Upper lobe of left lung (tissue), 6 donors: Measurements from ENCODE around the gene COL19A1. TPM values are rescaled to one million over a fixed set of nuclear protein-coding genes. Genes with fewer than 3 reads are reported as not detected.

ENCODE experiments used
- ATAC-seq, 2 donors: fragments of 200-7000 bp; cut with Tn5 transposase; one replicate each; pipeline ENCODE4 v1.9.1; 2022; ENCODE audit warnings: mild to moderate bottlenecking in 2 of 2, moderate library complexity in 2 of 2; ENCODE audit not compliant: low FRiP score in 2 of 2
- DNase-seq, 2 donors: peaks; one replicate each; pipeline ENCODE4 v3.0.0-alpha.2; 2019 to 2020
- H3K27ac ChIP-seq, 4 donors: fragments of 200-600 bp; sonication (generic); one replicate each; pipeline ENCODE4 v1.5.1; 2016 to 2019
- H3K27me3 ChIP-seq, 4 donors: fragments of 200-600 bp; sonication (generic); one replicate each; pipeline ENCODE4 v1.5.1; 2017 to 2019
- H3K36me3 ChIP-seq, 4 donors: fragments of 200-600 bp; sonication (generic); one replicate each; pipeline ENCODE4 v1.5.1; 2016 to 2019
- H3K4me1 ChIP-seq, 4 donors: fragments of 200-600 bp; sonication (generic); one replicate each; pipeline ENCODE4 v1.5.1; 2018 to 2019
- H3K4me3 ChIP-seq, 4 donors: fragments of 200-600 bp; sonication (generic); one replicate each; pipeline ENCODE4 v1.5.1; 2017 to 2019; ENCODE audit warnings: mild to moderate bottlenecking in 2 of 4, moderate library complexity in 1 of 4
- H3K9me3 ChIP-seq, 4 donors: fragments of 200-600 bp; sonication (generic); one replicate each; pipeline ENCODE4 v1.5.1; 2018 to 2019
- EP300 ChIP-seq, 4 donors: sonication (generic); formaldehyde crosslinking; IDR thresholded peaks; one replicate each; pipeline ENCODE4 v1.5.1; 2017; ENCODE audit warnings: antibody characterized with exemption in 4 of 4, control low read depth in 2 of 4
- POLR2A ChIP-seq, 4 donors: fragments of 450-650 bp; IDR thresholded peaks; one replicate each; pipeline ENCODE4 v1.5.1; 2016 to 2017; ENCODE audit warnings: antibody characterized with exemption in 4 of 4, mild to moderate bottlenecking in 2 of 4
- POLR2AphosphoS5 ChIP-seq, 2 donors: sonication (generic); formaldehyde crosslinking; IDR thresholded peaks; one replicate each; pipeline ENCODE4 v1.5.1; 2017; ENCODE audit warnings: antibody characterized with exemption in 2 of 2
- WGBS, 2 donors: methylation state at CpG; one replicate each; pipeline ENCODE4 v1.1.5; 2017 to 2018; 5-methylcytosine and 5-hydroxymethylcytosine counted together
- total RNA-seq, 6 donors: library from RNA; depleted of rRNA in 4 of 6; stranded (reverse); fragments of >200 nt in 4 of 6; gene quantifications; one replicate each; pipeline versions ENCODE4 v1.1.0 to v1.2.1, GENCODE V29; 2016 to 2021
- TF ChIP-seq, protein P1 (sequence below), 6 experiments: fragments of 450-650 bp in 4 of 6; fragments of 200-600 bp in 2 of 6; sonication (generic) in 2 of 6; IDR thresholded peaks; one replicate each; pipeline ENCODE4 v1.5.1; 2016 to 2019; ENCODE audit warnings: antibody characterized with exemption in 6 of 6
- donor health status: DM: no; HTN: no; CAD: no; lungs with moderate emphysema.
- donor health status: DM: no; HTN: yes; CAD: no; lungs with severe emphysema.

The COL19A1 gene
- total RNA-seq, 6 donors from 2014 or later, result 0.49 to 1.0 TPM; not detected in 4

DNA sequence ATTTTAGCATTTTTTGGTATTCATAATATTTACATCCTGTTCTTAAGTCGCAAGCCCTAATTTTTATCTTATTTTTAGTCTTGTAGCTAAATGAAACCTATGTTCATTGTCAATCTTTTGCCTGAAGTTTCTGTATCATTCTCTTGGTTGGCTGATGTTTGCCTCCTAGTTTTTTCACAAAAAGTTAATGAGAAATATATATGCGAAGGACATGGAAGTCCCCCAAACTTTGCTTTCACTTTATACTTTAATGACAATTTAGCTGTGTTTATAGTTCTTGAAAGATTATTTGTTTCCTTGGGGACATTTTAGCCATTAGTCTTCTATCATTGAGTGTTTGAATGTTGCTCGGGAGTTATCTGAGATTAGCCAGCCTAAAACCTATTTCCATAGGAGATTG is 118.2 kb downstream of the COL19A1 start:
- no peaks in the 10 kb centered on the region for H3K27me3 ChIP-seq
- H3K4me3 ChIP-seq, result no peak overlapping the region
- H3K27ac ChIP-seq, result no peak overlapping the region
- H3K9me3 ChIP-seq, result no peaks in the 10 kb centered on the region
- H3K4me1 ChIP-seq, result no peaks in the 10 kb centered on the region
- WGBS, 2 donors, result 78 to 83% methylated on average over 3 of the region's 3 CpGs
- ATAC-seq (no peak), DNase-seq (no peak)
- no peaks in the 10 kb centered on the region for H3K36me3 ChIP-seq
- TF ChIP-seq EP300 (IDR thresholded peaks at IDR 0.05) (no peak), POLR2A (IDR thresholded peaks at IDR 0.05) (no peak), POLR2AphosphoS5 (IDR thresholded peaks at IDR 0.05) (no peak)
- TF ChIP-seq, protein P1, sequence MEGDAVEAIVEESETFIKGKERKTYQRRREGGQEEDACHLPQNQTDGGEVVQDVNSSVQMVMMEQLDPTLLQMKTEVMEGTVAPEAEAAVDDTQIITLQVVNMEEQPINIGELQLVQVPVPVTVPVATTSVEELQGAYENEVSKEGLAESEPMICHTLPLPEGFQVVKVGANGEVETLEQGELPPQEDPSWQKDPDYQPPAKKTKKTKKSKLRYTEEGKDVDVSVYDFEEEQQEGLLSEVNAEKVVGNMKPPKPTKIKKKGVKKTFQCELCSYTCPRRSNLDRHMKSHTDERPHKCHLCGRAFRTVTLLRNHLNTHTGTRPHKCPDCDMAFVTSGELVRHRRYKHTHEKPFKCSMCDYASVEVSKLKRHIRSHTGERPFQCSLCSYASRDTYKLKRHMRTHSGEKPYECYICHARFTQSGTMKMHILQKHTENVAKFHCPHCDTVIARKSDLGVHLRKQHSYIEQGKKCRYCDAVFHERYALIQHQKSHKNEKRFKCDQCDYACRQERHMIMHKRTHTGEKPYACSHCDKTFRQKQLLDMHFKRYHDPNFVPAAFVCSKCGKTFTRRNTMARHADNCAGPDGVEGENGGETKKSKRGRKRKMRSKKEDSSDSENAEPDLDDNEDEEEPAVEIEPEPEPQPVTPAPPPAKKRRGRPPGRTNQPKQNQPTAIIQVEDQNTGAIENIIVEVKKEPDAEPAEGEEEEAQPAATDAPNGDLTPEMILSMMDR (IDR thresholded peaks at IDR 0.05), result no peak

DNA sequence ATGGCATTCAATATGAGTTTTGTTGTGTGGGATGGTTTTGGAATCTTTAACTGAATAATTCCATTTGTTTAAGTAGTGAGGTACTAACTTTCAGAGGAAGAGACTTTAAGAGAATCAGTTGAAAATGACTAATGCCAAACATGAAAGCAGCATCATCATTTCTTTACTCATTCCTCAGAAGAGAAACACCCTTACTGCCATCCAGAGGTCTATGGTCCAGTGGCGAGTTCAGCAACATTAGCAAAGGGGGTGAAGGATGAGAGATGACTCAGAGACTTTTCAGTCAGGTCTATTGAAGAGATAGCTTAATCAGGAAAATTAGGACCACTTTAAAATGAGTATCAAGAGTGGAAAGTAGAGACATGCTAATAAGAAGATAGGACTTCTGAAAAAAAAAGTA is 118.8 kb downstream of the COL19A1 start:
- Histone ChIP-seq H3K27ac (no peak overlapping the region), H3K4me3 (no peak overlapping the region), H3K27me3 (no peaks in the 10 kb centered on the region), H3K36me3 (no peaks in the 10 kb centered on the region), H3K9me3 (no peaks in the 10 kb centered on the region), H3K4me1 (no peaks in the 10 kb centered on the region)
- DNase-seq (no peak), ATAC-seq (no peak)
- TF ChIP-seq EP300 (IDR thresholded peaks at IDR 0.05) (no peak), POLR2AphosphoS5 (IDR thresholded peaks at IDR 0.05) (no peak), POLR2A (IDR thresholded peaks at IDR 0.05) (no peak)
- TF ChIP-seq, protein P1 (IDR thresholded peaks at IDR 0.05), result no peak
- 78 to 81% methylated on average over 1 of the region's 1 CpG for WGBS, 2 donors

DNA sequence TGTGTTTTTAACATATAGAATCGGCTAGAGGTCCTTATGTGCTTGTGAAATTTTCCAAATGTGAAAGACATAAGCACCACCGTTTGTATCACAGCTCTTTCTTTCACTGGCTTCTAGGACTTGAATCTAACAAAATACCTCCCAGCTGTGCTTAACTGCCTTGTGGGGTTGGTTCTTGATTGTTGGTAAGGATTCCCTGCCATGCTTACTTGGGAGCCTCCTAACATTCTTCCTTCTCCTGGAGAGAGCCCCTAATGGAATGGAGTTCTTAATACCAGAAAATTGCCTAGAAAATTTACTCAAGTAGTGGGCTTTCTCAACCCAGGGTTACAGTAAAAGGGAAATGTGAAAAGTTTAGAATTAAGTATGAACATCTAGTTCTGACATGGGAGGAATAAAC is 121.2 kb downstream of the COL19A1 start:
- Histone ChIP-seq H3K9me3 (no peaks in the 10 kb centered on the region), H3K27me3 (no peaks in the 10 kb centered on the region), H3K4me1 (no peaks in the 10 kb centered on the region), H3K36me3 (no peaks in the 10 kb centered on the region), H3K4me3 (no peak overlapping the region), H3K27ac (no peak overlapping the region)
- 59 to 75% methylated on average over 2 of the region's 2 CpGs for WGBS, 2 donors
- no peak for DNase-seq
- no peak for TF ChIP-seq POLR2A (IDR thresholded peaks at IDR 0.05)
- no peak for TF ChIP-seq EP300 (IDR thresholded peaks at IDR 0.05)
- no peak for TF ChIP-seq POLR2AphosphoS5 (IDR thresholded peaks at IDR 0.05)
- TF ChIP-seq, protein P1 (IDR thresholded peaks at IDR 0.05), result no peak
- ATAC-seq, result no peak

DNA sequence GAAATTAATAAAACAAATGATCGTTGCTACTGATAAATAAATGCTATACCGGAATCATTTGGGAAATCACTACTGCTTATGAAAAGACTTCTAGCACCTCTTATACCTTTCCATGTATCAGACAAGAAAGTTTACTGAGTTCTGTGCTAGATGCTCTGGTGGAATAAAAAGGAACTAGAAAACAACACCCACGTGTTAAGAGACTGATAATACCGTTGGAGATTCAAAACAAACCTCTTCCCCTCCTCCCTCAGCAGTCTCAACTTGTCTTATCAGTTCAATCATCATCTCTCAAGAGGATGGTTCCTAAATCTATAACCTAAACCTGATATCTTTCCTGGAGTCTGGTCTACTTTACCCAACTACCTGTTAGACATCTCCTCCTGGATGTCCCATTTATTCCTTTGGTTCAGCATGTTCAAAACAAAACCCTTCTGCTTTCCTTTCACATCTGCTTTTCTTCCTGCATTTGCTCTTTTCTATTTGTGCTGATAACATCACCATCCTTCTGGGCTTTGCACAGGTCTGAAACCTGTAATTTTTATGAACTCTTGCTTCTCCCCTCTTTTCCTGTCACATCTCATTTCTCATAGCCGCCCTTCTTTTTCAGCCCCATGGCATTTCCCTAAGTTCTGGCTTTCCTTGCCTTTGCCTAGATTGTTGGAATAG is 122.2 kb downstream of the COL19A1 start:
- Histone ChIP-seq H3K36me3 (no peaks in the 10 kb centered on the region), H3K4me3 (no peak overlapping the region), H3K9me3 (no peaks in the 10 kb centered on the region), H3K4me1 (no peaks in the 10 kb centered on the region), H3K27me3 (no peaks in the 10 kb centered on the region), H3K27ac (no peak overlapping the region)
- no peak for ATAC-seq
- TF ChIP-seq EP300 (IDR thresholded peaks at IDR 0.05) (no peak), POLR2AphosphoS5 (IDR thresholded peaks at IDR 0.05) (no peak)
- DNase-seq, result no peak
- WGBS, 2 donors, result 64 to 68% methylated on average over 5 of the region's 5 CpGs

DNA sequence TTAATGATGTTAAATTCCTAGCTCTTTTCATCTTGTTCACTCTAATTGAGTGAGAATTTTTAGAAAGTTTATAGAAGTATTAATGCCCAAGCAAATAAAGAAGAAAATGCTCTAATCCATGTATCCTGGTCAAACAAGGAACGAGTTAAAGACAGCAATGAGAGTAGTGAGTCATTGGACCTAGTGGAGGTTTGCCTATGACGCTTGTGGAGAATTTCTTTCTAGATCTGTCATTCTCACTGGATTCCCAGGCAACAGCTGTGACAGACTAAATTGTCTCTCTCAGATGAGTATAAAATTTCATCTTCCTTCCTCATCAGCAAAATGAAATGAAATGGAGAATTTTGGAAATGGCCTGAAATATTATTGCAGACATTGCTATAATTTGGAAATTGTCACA is 127.9 kb downstream of the COL19A1 start:
- whole genome bisulfite sequencing, 2 donors, result 72 to 74% methylated on average over 2 of the region's 2 CpGs
- no peaks in the 10 kb centered on the region for H3K4me1 ChIP-seq
- H3K4me3 ChIP-seq, result no peak overlapping the region
- H3K36me3 ChIP-seq, result no peaks in the 10 kb centered on the region
- DNase-seq (no peak), ATAC-seq (no peak)
- no peak overlapping the region for H3K27ac ChIP-seq
- H3K9me3 ChIP-seq, result no peaks in the 10 kb centered on the region
- H3K27me3 ChIP-seq, result no peaks in the 10 kb centered on the region
- TF ChIP-seq POLR2AphosphoS5 (IDR thresholded peaks at IDR 0.05), result no peak
- TF ChIP-seq POLR2A (IDR thresholded peaks at IDR 0.05), result no peak
- no peak for TF ChIP-seq EP300 (IDR thresholded peaks at IDR 0.05)
- TF ChIP-seq, protein P1 (IDR thresholded peaks at IDR 0.05), result no peak
